HEK293 (cell line): ENCODE measurements around the gene WWOX.

ENCODE experiments used
- CTCF ChIA-PET: fragments of 350-600 bp; formaldehyde crosslinking; extraction: SDS; loops from one replicate; lab custom pipeline; 2021; ENCODE audit warnings: antibody characterized with exemption; lab: Yijun Ruan, JAX
- POLR2A ChIA-PET: fragments of 300-600 bp; formaldehyde crosslinking; extraction: SDS; loops from one replicate; lab custom pipeline; 2020; ENCODE audit warnings: antibody characterized with exemption, inconsistent platforms; lab: Yijun Ruan, JAX
- H3K27ac ChIP-seq: fragments of 200-500 bp; sonication (Bioruptor generic); 2 replicates; pipeline ENCODE4 v1.5.1; 2014; ENCODE audit warnings: low read depth, low read length, control low read depth, inconsistent platforms; ENCODE audit errors: extremely low read depth
- H3K36me3 ChIP-seq, 2 experiments: fragments of 200-500 bp in 1 of 2; sonication (Bioruptor generic) in 1 of 2; 1 replicate in 1 of 2; 2 replicates in 1 of 2; pipeline ENCODE4 v1.5.1; 2014 to 2017; ENCODE audit warnings: inconsistent platforms in 2 of 2, low read length in 2 of 2; ENCODE audit not compliant: control insufficient read depth in 2 of 2, insufficient read depth in 1 of 2
- H3K4me1 ChIP-seq: fragments of 200-500 bp; sonication (Bioruptor generic); 2 replicates; pipeline ENCODE4 v1.5.1; 2014; ENCODE audit warnings: mild to moderate bottlenecking, low read length, inconsistent platforms; ENCODE audit not compliant: control insufficient read depth, insufficient read depth
- H3K4me3 ChIP-seq: 2 replicates; pipeline ENCODE4 v1.5.1; 2011; ENCODE audit warnings: low read depth, mild to moderate bottlenecking, control low read depth, low read length, moderate library complexity
- H3K9me3 ChIP-seq: fragments of 200-500 bp; sonication (Bioruptor generic); 2 replicates; pipeline ENCODE4 v1.5.1; 2014; ENCODE audit warnings: low read depth, low read length, inconsistent platforms; ENCODE audit not compliant: control insufficient read depth, insufficient read depth
- EGR2 ChIP-seq: fragments of 450-650 bp; formaldehyde crosslinking; IDR thresholded peaks from 2 replicates; pipeline ENCODE4 v1.5.1; 2016; ENCODE audit warnings: low read depth, missing biosample characterization, missing genetic modification characterization
- GLI4 ChIP-seq: fragments of 450-650 bp; formaldehyde crosslinking; IDR thresholded peaks from 2 replicates; pipeline ENCODE4 v1.5.1; 2016; ENCODE audit warnings: missing biosample characterization, missing genetic modification characterization
- ZBTB7A ChIP-seq: fragments of 450-650 bp; formaldehyde crosslinking; IDR thresholded peaks from 2 replicates; pipeline ENCODE4 v1.5.1; 2016; ENCODE audit warnings: low read depth, missing biosample characterization, missing genetic modification characterization
- ZBTB8A ChIP-seq: fragments of 450-650 bp; formaldehyde crosslinking; IDR thresholded peaks from 2 replicates; pipeline ENCODE4 v1.5.1; 2016; ENCODE audit warnings: missing biosample characterization, missing genetic modification characterization
- ZFP3 ChIP-seq: fragments of 450-650 bp; formaldehyde crosslinking; IDR thresholded peaks from 2 replicates; pipeline ENCODE4 v1.5.1; 2016; ENCODE audit warnings: low read depth, missing biosample characterization, missing genetic modification characterization
- ZNF138 ChIP-seq: fragments of 450-650 bp; formaldehyde crosslinking; IDR thresholded peaks from 2 replicates; pipeline ENCODE4 v1.5.1; 2016; ENCODE audit warnings: missing biosample characterization, missing genetic modification characterization, borderline replicate concordance
- ZNF169 ChIP-seq: fragments of 450-650 bp; formaldehyde crosslinking; IDR thresholded peaks from 2 replicates; pipeline ENCODE4 v1.5.1; 2016; ENCODE audit warnings: missing biosample characterization, missing genetic modification characterization
- ZNF19 ChIP-seq: fragments of 450-650 bp; formaldehyde crosslinking; IDR thresholded peaks from 2 replicates; pipeline ENCODE4; 2016; ENCODE audit warnings: missing biosample characterization, missing genetic modification characterization, low read depth
- ZNF223 ChIP-seq: fragments of 450-650 bp; formaldehyde crosslinking; IDR thresholded peaks from 2 replicates; pipeline ENCODE4 v1.5.1; 2016; ENCODE audit warnings: missing biosample characterization, missing genetic modification characterization
- ZNF23 ChIP-seq: fragments of 450-650 bp; formaldehyde crosslinking; IDR thresholded peaks from 2 replicates; pipeline ENCODE4 v1.5.1; 2016; ENCODE audit warnings: missing biosample characterization, missing genetic modification characterization, borderline replicate concordance
- ZNF24 ChIP-seq: fragments of 450-650 bp; formaldehyde crosslinking; IDR thresholded peaks from 2 replicates; pipeline ENCODE4 v1.5.1; 2016; ENCODE audit warnings: missing biosample characterization, missing genetic modification characterization
- ZNF248 ChIP-seq: fragments of 450-650 bp; formaldehyde crosslinking; IDR thresholded peaks from 2 replicates; pipeline ENCODE4 v1.5.1; 2017; ENCODE audit warnings: missing biosample characterization, missing genetic modification characterization
- ZNF426 ChIP-seq: fragments of 450-650 bp; formaldehyde crosslinking; IDR thresholded peaks from 2 replicates; pipeline ENCODE4 v1.5.1; 2017; ENCODE audit warnings: missing biosample characterization, missing genetic modification characterization, mild to moderate bottlenecking, inconsistent platforms, moderate library complexity
- ZNF629 ChIP-seq: fragments of 450-650 bp; formaldehyde crosslinking; IDR thresholded peaks from 2 replicates; pipeline ENCODE4 v1.5.1; 2017; ENCODE audit warnings: missing biosample characterization, missing genetic modification characterization
- ZNF658 ChIP-seq: fragments of 450-650 bp; formaldehyde crosslinking; IDR thresholded peaks from 2 replicates; pipeline ENCODE4; 2016; ENCODE audit warnings: missing biosample characterization, missing genetic modification characterization
- ZNF830 ChIP-seq: fragments of 450-650 bp; IDR thresholded peaks from 2 replicates; pipeline ENCODE4 v1.5.0; 2018; ENCODE audit warnings: missing biosample characterization, missing genetic modification characterization, low read depth, mild to moderate bottlenecking, moderate library complexity
- ZSCAN5A ChIP-seq: fragments of 450-650 bp; formaldehyde crosslinking; IDR thresholded peaks from 2 replicates; pipeline ENCODE4 v1.5.1; 2016; ENCODE audit warnings: missing biosample characterization, missing genetic modification characterization
- TF ChIP-seq, protein P1 (sequence below): fragments of 450-650 bp; formaldehyde crosslinking; IDR thresholded peaks from 2 replicates; pipeline ENCODE4 v1.5.1; 2016; ENCODE audit warnings: missing biosample characterization, missing genetic modification characterization
- TF ChIP-seq, protein P2 (sequence below): fragments of 450-650 bp; formaldehyde crosslinking; IDR thresholded peaks from 2 replicates; pipeline ENCODE4 v1.5.0; 2017; ENCODE audit warnings: missing biosample characterization, missing genetic modification characterization, borderline replicate concordance

Gene WWOX

GRCh38 chr16:79183571-79183970 is 1084.1 kb downstream of the WWOX start:
- TF ChIP-seq, protein P1, sequence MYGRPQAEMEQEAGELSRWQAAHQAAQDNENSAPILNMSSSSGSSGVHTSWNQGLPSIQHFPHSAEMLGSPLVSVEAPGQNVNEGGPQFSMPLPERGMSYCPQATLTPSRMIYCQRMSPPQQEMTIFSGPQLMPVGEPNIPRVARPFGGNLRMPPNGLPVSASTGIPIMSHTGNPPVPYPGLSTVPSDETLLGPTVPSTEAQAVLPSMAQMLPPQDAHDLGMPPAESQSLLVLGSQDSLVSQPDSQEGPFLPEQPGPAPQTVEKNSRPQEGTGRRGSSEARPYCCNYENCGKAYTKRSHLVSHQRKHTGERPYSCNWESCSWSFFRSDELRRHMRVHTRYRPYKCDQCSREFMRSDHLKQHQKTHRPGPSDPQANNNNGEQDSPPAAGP = no peak
- H3K9me3 ChIP-seq = no peaks in the 10 kb centered on the region
- CTCF ChIA-PET = no interaction called here
- H3K36me3 ChIP-seq = no peaks in the 10 kb centered on the region
- H3K4me3 ChIP-seq = no peak overlapping the region
- H3K27ac ChIP-seq = no peak overlapping the region
- POLR2A ChIA-PET = no interaction called here
- H3K4me1 ChIP-seq = no peaks in the 10 kb centered on the region

DNA sequence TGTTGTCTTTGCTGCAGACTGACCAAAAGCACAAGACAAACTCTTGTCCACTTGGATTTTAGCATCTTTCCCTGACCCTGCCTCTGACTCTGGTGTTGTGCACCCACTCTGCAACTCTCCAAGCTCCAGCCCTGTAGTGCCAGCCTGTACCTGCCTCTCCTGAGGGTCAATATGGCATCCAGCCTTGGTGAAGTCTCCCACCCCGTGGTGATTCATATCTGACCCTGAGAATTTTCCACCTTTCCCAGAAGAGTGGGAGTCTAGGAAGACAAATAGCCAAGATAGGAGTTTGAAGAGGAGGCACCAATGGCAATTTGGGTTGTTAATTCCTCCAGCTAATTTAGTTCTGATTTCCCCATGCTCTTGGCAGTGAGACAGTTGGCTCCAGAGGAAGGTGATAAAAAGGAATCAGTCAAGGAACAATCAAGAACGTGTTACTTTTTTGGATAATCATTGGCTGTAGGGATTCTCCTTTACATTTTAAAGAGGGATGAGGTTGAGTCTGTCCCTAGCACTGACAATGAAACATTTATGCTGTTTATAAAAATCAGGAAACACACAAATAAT is 1085.1 kb downstream of the WWOX start:
- CTCF ChIA-PET = no interaction called here
- POLR2A ChIA-PET = no interaction called here
- H3K9me3 ChIP-seq = no peaks in the 10 kb centered on the region
- TF ChIP-seq, protein P2, sequence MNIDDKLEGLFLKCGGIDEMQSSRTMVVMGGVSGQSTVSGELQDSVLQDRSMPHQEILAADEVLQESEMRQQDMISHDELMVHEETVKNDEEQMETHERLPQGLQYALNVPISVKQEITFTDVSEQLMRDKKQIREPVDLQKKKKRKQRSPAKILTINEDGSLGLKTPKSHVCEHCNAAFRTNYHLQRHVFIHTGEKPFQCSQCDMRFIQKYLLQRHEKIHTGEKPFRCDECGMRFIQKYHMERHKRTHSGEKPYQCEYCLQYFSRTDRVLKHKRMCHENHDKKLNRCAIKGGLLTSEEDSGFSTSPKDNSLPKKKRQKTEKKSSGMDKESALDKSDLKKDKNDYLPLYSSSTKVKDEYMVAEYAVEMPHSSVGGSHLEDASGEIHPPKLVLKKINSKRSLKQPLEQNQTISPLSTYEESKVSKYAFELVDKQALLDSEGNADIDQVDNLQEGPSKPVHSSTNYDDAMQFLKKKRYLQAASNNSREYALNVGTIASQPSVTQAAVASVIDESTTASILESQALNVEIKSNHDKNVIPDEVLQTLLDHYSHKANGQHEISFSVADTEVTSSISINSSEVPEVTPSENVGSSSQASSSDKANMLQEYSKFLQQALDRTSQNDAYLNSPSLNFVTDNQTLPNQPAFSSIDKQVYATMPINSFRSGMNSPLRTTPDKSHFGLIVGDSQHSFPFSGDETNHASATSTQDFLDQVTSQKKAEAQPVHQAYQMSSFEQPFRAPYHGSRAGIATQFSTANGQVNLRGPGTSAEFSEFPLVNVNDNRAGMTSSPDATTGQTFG (tag by site-specific recombination) = no peak
- TF ChIP-seq ZNF24 (tag by site-specific recombination) (no peak), ZNF629 (tag by site-specific recombination) (no peak), ZNF658 (tag by site-specific recombination) (no peak), GLI4 (tag by site-specific recombination) (no peak), ZNF19 (tag by site-specific recombination) (no peak), ZNF169 (tag by site-specific recombination) (no peak), ZNF830 (tag by site-specific recombination) (no peak), ZNF248 (tag by site-specific recombination) (no peak), ZNF138 (no peak), ZBTB8A (tag by site-specific recombination) (no peak), ZFP3 (no peak)
- TF ChIP-seq, all 188 proteins: peak for 0
- H3K4me1 ChIP-seq = no peaks in the 10 kb centered on the region
- H3K36me3 ChIP-seq = no peaks in the 10 kb centered on the region
- H3K27ac ChIP-seq = no peak overlapping the region
- no peak overlapping the region for H3K4me3 ChIP-seq

GRCh38 chr16:79185711-79186110 is 1086.3 kb downstream of the WWOX start:
- CTCF ChIA-PET = no interaction called here
- TF ChIP-seq EGR2 (tag by site-specific recombination) (no peak), ZSCAN5A (tag by site-specific recombination) (no peak), ZNF426 (tag by site-specific recombination) (no peak), ZNF223 (no peak), ZBTB7A (no peak), ZNF23 (tag by site-specific recombination) (no peak)
- TF ChIP-seq, all 188 proteins: peak for 0
- Histone ChIP-seq H3K4me1 (no peaks in the 10 kb centered on the region), H3K27ac (no peak overlapping the region), H3K4me3 (no peak overlapping the region), H3K36me3 (no peaks in the 10 kb centered on the region), H3K9me3 (no peaks in the 10 kb centered on the region)
- POLR2A ChIA-PET = no interaction called here
